Measurements from ENCODE around the gene WWOX.

WWOX gene

DNA sequence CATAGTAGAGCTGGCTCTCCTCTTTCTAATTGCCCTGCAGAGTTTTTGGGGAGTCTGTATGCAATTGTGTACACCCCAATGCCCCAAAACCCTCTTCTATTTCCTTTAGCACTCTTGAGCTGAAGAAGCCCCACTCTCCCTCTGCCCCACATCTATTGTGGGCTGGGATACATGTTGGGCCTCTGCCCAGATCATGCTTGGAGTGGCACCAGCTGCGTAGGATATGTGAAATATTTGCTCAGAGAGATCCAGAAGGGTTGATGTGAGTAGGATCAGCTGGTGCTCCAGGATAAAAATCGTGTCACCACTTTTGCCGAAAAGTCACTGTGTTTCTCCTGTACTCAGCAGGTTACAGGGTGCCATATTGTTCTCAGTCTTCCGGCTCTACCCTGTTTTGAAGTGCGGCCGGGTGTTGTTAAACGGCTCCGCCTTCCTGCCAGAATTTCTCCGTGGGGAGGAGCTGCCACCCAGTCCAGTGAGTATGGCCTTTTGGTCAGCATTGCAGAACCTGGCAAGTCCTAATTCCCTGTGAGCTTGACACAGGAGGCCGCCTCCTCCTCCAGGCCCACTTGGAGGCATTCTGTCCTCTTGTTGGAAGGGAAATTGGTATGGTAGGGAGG is 664.5 kb downstream of the WWOX start:
- no peak for DNase-seq (ENCODE audit: low read depth, low spot score)

DNA sequence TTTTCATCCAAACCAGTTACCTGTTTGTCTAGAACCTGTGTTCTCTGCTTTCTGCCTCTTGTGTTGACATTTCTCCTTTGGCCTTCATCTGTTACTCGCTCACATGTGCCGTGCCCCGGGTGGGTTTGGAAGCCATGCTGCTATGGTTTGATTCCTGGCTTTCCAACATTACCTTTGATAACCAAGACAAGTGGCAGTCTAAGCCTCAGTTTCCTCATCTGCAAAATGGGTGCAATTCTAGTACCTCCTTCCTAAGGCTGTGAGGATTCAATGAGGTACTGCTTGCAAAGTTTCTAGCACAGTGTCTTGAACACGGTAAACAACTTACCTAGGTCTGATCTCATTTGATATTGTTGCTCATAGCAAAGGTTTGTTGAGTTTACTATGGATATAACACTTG is 665.0 kb downstream of the WWOX start:
- DNase-seq (ENCODE audit: low read depth, low spot score): no peak

DNA sequence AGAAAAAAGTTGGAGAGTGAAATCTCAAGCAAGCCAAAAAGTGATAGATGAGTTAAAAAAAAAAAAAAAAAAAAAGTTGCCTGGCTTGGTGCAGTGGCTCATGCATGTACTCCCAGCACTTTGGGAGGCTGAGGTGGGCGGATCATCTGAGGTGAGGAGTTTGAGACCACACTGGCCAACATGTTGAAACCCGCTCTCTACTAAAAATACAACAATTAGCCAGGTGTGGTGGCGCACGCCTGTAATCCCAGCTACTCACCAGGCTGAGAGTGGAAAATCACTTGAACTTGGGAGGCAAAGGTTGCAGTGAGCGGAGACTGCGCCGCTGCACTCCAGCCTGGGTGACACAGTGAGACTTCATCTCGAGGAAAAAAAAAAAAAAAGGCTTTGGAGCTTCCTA is 668.8 kb downstream of the WWOX start:
- DNase-seq (ENCODE audit: low read depth, low spot score): no peak

DNA sequence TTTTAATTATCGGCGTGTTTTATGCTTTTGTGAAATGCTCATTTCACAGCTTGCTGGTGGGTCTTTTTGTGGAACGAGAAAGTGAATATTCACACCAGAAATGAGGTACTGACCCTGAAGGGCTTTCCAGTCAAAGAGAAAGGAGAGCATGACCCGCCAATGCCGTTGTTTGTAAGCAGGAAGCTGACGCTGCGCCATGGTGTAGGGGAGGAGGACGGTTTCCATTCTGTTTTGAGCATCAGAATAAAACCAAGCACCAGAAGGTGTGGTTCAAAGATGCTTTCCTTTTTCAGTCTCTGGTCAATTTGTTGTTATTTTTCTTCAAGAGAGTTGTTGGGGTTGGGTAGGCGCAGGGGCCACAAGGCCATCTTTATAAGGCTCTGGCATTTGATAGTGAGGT is 669.3 kb downstream of the WWOX start:
- no peak for DNase-seq (ENCODE audit: low read depth, low spot score)

DNA sequence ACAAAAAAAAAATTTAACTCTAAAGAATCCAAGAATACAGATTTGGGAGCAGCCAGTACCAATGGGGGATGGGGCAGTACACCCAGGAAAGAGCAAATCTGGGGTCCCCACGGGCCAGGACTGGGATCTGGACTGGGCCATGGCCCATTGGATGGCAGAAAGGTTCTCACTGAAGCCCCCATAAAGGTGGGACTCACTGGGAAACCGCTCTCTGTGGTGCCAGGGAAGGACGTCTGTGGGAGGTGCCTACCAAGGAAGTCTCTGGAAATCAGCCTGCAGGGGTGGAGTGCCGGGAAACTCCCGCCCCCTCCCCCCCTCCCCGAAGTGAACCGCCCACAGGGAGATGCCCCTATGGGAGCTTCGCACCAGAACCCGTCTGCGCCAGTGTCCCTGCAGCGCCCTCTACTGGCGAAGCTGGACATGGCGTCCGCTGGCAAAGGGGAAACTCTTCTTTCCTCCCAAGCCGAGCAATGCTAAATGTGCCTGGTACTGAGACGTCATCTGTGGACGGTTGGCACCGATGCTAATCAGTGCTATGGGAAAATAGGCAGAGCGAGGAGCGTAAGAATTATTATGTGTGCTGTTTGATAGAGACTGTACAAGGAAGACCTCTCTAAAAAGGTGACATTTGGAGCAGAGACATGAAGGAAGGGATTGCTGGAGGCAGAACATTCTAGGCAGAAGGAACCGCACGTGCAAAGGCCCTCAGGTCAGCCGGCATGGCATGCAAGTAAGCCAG is 671.1 kb downstream of the WWOX start:
- DNase-seq (ENCODE audit: low read depth, low spot score): peak; percentile 90

DNA sequence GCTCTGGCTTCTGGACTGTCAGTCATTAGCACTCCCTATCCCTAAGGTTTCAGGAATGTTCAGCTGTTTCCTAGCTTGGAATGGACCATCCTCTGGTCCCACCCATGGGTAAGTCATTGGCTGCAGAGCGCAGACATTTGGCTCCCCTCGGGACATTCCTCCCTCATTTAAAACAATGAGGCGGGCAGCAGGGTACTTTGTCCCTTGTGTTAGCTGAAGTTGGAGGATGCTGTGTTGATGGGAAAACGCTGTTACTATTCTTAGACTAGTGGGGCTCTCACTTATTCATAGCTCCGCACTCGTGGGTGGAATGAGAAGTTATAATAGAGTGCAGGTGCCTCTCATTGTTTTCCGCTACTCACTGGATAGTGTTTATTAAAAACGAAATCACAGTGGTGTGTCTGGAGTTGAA is 673.8 kb downstream of the WWOX start:
- DNase-seq (ENCODE audit: low read depth, low spot score): peak; percentile 19

DNA sequence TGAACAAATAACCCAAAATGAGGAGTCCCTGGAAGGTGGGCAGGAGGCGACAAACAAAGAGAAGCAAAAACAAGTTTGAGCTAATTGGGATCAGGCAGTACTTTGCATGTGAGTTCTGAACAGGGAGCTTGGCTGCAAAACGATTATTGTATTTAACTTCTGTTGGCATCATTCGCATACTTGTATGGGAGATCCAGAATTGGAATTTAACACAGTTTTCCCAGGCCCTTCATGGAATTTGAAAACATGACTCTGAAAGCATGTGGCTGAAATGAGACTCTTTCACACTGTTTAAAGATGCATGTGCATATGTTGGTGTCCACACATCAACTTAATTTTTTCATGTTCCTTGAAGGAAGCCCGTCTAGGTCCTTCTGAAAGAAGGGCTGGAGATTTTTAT is 674.3 kb downstream of the WWOX start:
- no peak for DNase-seq (ENCODE audit: low read depth, low spot score)

DNA sequence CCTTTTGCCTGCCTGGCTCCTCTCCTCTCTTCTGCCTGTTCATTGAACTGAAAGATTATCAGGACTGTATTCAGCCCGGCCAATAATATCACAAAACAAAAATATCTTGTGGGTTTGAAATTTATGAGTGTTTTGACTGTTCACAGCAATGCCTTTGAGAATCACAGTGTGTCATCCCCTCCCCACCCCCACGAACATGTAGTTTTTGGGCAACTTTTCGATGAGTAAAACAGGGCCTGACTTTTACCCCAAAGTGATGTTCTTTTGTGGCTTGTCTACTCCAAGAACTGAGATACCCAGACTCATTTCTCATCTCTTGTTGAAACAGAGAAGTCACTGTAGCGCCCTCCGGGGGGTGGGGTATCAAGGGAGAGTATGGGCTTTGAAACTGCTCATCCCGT is 675.7 kb downstream of the WWOX start:
- DNase-seq (ENCODE audit: low read depth, low spot score): no peak

DNA sequence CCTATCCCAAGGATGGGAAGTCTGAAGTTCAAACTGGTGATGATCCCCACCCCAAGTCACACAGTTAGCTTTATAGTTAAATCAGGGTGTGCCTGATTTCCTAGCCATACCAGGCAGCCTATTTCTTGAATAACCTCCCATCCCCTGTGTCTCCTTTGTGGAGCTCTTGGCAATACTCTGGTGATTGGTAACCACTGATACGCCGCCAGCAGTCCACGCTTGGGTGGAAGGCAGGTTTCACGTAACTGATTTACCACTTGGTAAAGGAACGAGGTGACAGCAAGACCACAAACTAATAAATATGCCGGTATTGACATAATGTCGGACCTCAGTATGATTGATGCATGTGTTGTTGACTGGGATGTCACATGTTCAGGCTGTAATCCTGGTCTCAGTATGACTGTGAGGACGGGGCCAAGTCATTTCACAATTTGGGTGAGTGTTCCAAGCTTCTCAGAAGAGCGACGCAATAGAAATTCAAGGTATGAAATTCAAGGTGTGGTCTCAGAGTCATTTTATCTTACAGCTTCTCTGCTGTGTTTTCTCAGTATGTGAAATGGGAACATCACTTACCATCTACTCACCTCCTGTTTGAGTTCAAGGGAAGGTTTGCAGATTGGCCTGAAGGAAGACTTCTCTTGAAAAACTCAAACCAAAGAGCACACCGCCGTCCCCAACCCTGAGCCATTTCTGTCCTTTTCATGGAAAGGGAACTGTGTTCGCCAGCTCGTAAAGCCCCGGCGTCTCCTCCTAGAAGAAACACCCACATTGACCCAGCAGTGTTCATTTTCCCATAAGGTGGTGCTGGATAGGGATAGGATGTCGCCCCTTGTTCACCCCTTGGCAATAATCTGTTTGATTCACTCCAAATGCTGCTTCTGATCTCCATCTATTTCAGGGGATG is 678.9 kb downstream of the WWOX start:
- no peak for DNase-seq (ENCODE audit: low read depth, low spot score)

DNA sequence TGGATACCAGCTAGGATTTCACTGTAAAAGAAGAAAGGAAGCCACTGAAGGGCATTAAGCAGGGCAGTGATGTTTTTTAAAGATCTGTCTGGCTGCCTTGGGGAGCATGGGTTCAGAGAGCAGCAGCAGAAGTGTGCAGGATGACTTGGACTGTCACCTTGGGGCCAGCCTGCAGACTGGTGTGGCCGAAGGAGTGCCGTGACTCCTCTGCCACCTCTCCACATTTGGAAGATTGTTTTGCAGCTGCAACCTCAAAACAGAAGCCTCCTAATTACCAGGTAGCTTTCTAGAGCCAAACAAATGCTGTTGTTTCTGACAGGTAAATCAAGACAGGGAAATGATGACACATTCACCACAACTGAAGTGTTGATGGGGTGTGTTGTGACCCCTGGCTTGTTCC is 681.4 kb downstream of the WWOX start:
- no peak for DNase-seq (ENCODE audit: low read depth, low spot score)

DNA sequence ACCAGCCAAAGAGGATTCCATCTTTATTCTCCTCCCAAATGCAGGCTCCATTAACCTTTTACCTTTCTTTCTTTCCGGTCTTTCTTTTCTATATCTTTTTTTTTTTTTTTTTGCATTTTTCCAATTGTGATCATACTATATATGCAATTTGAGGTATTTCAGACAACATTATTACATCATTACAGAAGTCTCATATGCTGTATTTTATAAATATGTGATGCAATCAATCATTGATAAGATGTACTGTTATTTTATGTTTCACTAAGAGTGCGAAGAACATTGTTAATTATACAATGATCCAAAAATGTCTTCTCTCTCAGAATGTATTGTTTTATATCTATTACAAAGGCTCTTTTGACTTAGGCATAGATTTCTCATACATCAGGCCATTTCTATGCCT is 683.1 kb downstream of the WWOX start:
- DNase-seq (ENCODE audit: low read depth, low spot score): no peak

DNA sequence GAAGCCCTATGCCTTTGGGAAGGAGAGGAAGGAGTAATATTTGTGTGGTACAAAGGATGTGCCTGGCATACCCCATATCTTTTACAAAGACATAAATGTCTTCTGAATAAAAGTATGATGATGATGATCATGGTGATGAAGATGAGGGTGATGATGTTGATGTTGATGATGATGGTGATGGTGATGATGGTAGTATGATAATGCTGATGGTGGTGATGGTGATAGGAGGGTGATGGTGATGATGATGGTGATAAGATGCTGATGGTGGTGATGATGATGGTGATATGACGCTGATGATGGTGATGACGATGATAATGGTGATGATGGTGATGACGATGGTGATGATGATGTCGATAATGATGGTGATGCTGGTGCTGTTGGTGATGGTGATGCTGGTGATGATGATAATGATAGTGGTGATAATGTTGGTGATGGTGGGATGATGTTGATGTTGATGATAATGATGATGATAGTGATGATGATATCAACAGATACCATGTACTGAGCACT is 684.2 kb downstream of the WWOX start:
- DNase-seq (ENCODE audit: low read depth, low spot score): no peak

DNA sequence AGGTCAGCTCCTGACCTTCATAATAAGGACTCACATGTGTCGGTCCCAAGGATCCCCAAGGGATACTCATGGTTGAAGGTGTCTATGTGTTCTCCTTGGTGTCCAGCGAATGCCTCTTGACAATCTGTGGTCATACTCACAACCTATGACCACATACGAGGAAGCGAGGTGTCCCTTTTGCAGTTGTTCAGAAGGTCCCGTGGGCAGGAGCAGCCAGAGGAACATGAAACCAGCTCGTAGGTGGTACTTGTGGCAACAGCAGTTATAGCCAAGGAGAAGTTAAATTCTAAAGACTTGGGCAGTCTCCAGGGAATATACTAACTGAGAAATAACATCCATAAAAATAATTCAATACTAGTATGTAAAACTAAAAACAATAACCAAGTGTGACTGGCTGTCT is 685.3 kb downstream of the WWOX start:
- DNase-seq (ENCODE audit: low read depth, low spot score): no peak

DNA sequence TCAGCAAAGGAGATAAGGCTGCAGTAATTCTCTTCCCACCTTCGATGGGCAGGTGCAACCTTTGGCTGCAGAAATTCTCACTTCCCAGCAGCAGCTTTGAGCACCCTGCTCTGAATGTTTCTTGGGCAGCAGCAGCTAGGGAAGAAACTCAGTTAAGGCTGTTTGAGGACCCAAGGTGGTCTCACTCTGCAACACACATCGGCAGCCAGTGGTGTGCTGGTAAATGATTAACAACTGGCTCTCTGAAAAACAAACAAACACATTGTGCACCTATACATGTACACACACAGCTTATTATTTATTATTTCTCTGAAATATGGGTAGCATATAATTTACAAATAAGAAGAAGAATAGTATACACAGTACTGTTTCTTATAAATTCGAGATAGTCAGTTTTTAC is 685.8 kb downstream of the WWOX start:
- DNase-seq (ENCODE audit: low read depth, low spot score): no peak

DNA sequence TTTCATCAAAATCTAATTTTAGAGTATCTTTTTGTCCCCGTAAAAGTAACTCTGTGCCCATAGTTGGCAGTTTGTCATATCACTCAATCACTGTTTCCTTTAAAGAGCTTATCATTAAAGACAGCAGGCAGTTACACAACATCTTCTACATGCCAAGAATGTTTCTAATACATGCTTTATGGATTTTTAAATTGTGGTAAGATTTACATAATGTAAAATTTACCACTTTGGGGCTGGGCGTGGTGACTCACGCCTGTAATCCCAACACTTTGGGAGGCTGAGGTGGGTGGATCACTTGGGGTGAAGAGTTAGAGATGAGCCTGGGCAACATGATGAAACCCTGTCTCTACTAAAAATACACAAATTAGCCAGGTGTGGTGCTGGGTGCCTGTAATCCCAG is 687.2 kb downstream of the WWOX start:
- DNase-seq (ENCODE audit: low read depth, low spot score): no peak

DNA sequence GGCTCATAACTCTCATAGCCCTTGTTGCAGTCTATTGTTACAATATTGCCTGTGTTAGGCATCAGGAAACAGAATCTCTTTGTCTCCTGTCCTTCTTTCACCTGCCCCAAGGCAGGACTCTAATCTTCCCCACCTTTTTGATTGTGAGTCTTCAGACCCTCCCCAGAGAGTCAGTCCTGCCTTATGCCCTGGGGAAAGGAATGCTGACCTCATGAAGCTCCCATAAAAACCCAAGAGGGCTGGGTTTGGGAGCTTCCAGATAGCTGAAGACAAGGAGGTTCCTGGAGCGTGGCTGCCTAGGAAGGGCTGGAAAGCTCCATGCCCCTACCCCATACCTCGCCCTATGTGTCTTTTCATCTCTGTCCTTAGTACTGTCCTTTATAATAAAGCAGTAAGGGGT is 688.8 kb downstream of the WWOX start:
- DNase-seq (ENCODE audit: low read depth, low spot score): peak; percentile 91

DNA sequence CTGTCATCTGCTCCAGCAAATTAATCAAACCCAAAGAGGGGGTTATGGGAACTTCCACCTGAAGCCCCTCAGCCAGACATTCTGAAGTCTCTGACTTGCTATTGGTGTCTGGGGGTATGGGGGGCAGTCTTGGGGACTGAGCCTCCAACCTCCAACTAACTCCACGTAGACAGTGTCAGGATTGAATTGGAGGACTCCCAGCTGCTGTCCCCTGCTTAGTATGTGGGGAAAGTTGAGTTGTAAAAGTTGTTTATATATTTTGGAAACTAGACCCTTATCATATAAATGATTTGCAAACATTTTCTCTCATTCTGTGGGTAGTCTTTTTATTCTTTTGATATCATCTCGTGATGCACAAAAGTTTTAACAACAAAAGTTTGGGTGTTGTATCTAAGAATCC is 689.2 kb downstream of the WWOX start:
- no peak for DNase-seq (ENCODE audit: low read depth, low spot score)

DNA sequence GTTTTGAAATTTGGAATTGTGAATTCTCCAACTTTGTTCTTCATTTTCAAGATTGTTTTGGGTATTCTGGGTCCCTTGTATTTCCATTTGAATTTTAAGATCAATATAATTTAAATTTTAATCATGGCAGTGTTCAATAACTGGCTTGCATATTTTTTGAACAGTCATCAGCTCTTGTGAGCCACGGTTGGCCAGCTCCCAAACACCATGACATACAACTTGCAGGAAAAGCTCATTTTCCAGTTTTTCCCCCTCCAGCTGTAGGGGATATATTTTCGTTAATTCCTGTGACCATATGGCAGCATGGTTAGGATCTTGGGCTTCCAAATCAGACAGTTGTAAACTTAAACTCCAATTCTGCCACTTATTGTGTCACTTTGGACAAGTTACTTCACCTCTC is 690.1 kb downstream of the WWOX start:
- DNase-seq (ENCODE audit: low read depth, low spot score): no peak

DNA sequence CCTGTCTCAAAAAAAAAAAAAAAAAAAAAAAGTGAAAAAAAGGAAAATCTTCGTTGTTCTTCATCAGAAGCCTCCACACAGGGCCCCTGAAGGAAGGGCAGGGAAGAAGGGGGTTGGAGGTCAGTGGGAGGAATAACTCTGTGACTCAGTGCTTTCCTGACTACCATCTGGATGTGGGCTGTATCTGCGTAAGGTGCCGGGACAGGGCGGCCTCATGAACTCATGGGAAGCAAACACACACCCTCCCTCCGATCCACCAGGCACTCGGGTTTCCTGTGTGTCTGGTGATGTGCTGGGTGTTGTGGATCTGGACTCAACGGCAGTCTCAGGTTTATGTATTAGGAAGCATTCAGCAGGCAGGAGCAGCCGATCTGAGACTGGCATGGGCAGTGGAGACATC is 691.6 kb downstream of the WWOX start:
- peak; percentile 24 for DNase-seq (ENCODE audit: low read depth, low spot score)

DNA sequence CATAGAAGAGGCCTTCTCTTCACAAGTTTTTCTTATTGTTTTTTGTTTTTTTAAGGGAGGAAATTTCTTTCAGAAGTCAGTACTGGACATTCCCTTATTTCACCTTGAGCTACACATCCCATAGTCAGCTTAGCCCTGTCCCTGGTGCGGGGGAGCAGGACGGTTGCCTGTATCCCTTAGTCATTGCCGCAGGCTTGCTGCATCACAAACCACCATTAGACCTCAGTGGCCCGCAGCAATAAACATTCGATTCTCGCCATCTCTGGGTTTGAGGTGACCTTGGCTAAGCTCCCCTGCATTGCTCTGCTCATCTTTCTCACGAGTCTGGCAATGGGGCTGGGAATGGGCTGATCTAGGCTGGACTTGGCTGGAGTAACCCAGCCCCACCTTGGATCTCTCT is 692.5 kb downstream of the WWOX start:
- DNase-seq (ENCODE audit: low read depth, low spot score): no peak

DNA sequence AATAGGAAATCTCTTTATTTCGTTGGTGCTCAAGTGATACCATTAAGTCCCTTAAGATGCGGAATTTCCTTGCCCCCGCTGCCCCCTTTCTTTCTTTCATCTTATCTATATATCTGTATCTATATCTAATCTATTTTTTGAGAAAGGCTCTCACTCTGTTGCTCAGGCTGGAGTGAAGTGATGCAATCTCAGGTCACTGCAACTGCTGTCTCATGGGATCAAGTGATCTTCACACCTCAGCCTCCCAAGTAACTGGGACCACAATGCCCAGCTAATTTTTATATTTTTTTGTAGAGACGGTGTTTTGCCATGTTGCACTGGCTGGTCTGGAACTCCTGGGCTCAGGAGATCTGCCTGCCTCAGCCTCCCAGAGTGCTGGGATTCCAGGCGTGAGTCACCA is 693.5 kb downstream of the WWOX start:
- peak; percentile 13 for DNase-seq (ENCODE audit: low read depth, low spot score)

DNA sequence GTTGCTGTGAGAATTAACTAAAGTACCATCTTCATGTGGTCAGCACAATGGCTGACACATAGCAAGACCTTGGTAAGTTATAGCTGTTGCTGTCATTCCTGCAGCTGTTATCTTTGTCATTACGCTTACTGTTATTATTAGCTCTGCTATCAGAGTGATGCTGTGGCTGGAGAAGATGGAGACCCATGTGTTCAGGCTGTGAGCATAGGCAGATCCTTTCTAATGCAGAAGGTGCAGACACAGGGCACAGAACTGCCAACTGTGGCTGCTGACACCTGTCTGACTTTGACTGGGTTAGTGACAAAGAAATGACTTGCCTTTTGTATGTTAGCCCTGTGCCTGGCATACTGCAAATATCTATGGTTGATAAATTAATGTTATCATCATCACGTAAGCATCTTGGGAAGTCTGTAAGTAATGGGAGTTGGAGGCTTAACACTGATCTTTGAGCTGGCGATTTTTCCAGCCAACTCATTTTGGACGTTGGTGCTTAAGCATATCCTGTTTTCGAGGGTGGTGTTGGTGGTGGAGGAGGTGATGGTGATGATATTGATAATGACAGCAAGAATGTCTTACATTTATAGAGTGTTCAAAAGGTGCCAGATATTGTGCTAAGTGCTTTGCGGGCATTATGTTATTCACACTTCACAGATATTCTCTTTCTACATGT is 695.3 kb downstream of the WWOX start:
- DNase-seq (ENCODE audit: low read depth, low spot score): no peak

All from ELF-1 (cell line).